Cardiac fibroblast (primary cell): ENCODE measurements around the gene NEK4.

Source experiments
- DNase-seq, 2 donors: peaks; one replicate each; pipeline versions ENCODE4 v3.0.0 to v3.0.0-alpha.2; 2010; ENCODE audit warnings: low read depth in 2 of 2
- H3K4me3 ChIP-seq, 2 donors: replicated peaks in 1 of 2; 1 replicate in 1 of 2; 2 replicates in 1 of 2; pipeline ENCODE4 v1.5.1; 2011; ENCODE audit warnings: low read depth in 2 of 2, low read length in 2 of 2, mild to moderate bottlenecking in 2 of 2, moderate library complexity in 1 of 2
- CTCF ChIP-seq: IDR thresholded peaks from one replicate; pipeline ENCODE4 v1.5.1; 2011; ENCODE audit warnings: low read depth, mild to moderate bottlenecking, low read length, inconsistent platforms

Gene NEK4

GRCh38 chr3:52763466-52763865, 7.3 kb downstream of the NEK4 start:
- peak; percentile 60 to 68 for DNase-seq
- H3K4me3 ChIP-seq, result no peak overlapping the region
- TF ChIP-seq CTCF, result no peak

GRCh38 chr3:52756141-52756540, 14.6 kb downstream of the NEK4 start:
- no peak for TF ChIP-seq CTCF
- H3K4me3 ChIP-seq, result no peak overlapping the region
- DNase-seq, result no peak

GRCh38 chr3:52754373-52754772, 16.4 kb downstream of the NEK4 start:
- DNase-seq, result no peak
- no peak for TF ChIP-seq CTCF
- H3K4me3 ChIP-seq, result no peak overlapping the region

GRCh38 chr3:52752045-52752660, 18.6 kb downstream of the NEK4 start:
- DNase-seq, result no peak
- no peak for TF ChIP-seq CTCF
- H3K4me3 ChIP-seq, result no peak overlapping the region

GRCh38 chr3:52743721-52744120, 27.0 kb downstream of the NEK4 start:
- no peak for TF ChIP-seq CTCF
- no peak overlapping the region for H3K4me3 ChIP-seq
- DNase-seq, result no peak

GRCh38 chr3:52743152-52743551, 27.6 kb downstream of the NEK4 start:
- H3K4me3 ChIP-seq, result no peak overlapping the region
- no peak for TF ChIP-seq CTCF
- DNase-seq, result no peak
